T follicular helper cell (primary cell): ENCODE measurements around the gene EZR.

Experiments used
- DNase-seq: peaks from one replicate; pipeline ENCODE4 v3.0.0-alpha.2; 2020; ENCODE audit warnings: low read depth

Gene EZR

GRCh38 chr6:158817728-158818580 is 1.2 kb downstream of the EZR start:
- DNase-seq: peak; percentile 76

- DNase-seq: no peak
These were observed 2.1 kb downstream of the EZR start for GRCh38 chr6:158816803-158817727.

GRCh38 chr6:158816329-158816728 is 2.8 kb downstream of the EZR start:
- no peak for DNase-seq

- no peak for DNase-seq
These were observed 3.3 kb downstream of the EZR start for GRCh38 chr6:158815907-158816306.

GRCh38 chr6:158815379-158815724 is 3.8 kb downstream of the EZR start:
- no peak for DNase-seq

- no peak for DNase-seq
These were observed 6.1 kb downstream of the EZR start for GRCh38 chr6:158813032-158813431.

- no peak for DNase-seq
These were observed 6.6 kb downstream of the EZR start for GRCh38 chr6:158812611-158813010.

GRCh38 chr6:158810155-158811095 is 8.7 kb downstream of the EZR start:
- DNase-seq: no peak

- peak; percentile 48 for DNase-seq
These were observed 10.1 kb downstream of the EZR start for GRCh38 chr6:158808941-158809678.

- no peak for DNase-seq
These were observed 10.7 kb downstream of the EZR start for GRCh38 chr6:158808442-158808833.

GRCh38 chr6:158807515-158808441 is 11.4 kb downstream of the EZR start:
- DNase-seq: no peak

GRCh38 chr6:158805698-158806377 is 13.3 kb downstream of the EZR start:
- DNase-seq: no peak

- no peak for DNase-seq
These were observed 15.0 kb downstream of the EZR start for GRCh38 chr6:158804207-158804606.

GRCh38 chr6:158803733-158804143 is 15.4 kb downstream of the EZR start:
- DNase-seq: no peak

GRCh38 chr6:158801655-158802294 is 17.4 kb downstream of the EZR start:
- DNase-seq: no peak

- DNase-seq: no peak
These were observed 19.9 kb downstream of the EZR start for GRCh38 chr6:158799051-158799792.

GRCh38 chr6:158798311-158798710 is 20.9 kb downstream of the EZR start:
- DNase-seq: no peak
